Bronchial epithelial cell (primary cell): ENCODE results near the gene TSACC. TPM values are rescaled to one million over a fixed set of nuclear protein-coding genes. Genes with fewer than 3 reads are reported as not detected.
A peak's percentile ranks its signal among the peaks of the same experiment; 100 is the strongest.

ENCODE experiments used
- DNase-seq: peaks from one replicate; pipeline ENCODE4 v3.0.0-alpha.2; 2010; ENCODE audit warnings: low read depth
- FAIRE-seq: peaks from 2 replicates; lab custom pipeline; 2011; peaks lifted over from hg19 to GRCh38; lab: Jason Lieb, UNC
- H3K27me3 ChIP-seq: 2 replicates; pipeline ENCODE4 v1.5.1; 2011; ENCODE audit warnings: low read length; ENCODE audit not compliant: control insufficient read depth, insufficient read depth
- H3K36me3 ChIP-seq: 2 replicates; pipeline ENCODE4 v1.5.1; 2011; ENCODE audit warnings: low read length; ENCODE audit not compliant: control insufficient read depth, insufficient read depth
- H3K4me3 ChIP-seq: 2 replicates; pipeline ENCODE4 v1.5.1; 2011; ENCODE audit warnings: mild to moderate bottlenecking, low read depth, low read length, control low read depth
- total RNA-seq: library from RNA; depleted of rRNA; stranded (reverse); fragments of >200 nt; gene quantifications from 2 replicates; pipeline ENCODE4 v1.2.1, GENCODE V29; 2014
- TF ChIP-seq, protein P1 (sequence below): IDR thresholded peaks from 2 replicates; pipeline ENCODE4 v1.5.1; 2011; ENCODE audit warnings: mild to moderate bottlenecking, moderate library complexity, low read length, control low read depth, inconsistent platforms; ENCODE audit not compliant: insufficient read depth, severe bottlenecking

TSACC gene
- total RNA-seq, 1 donor from 2014 or later: not detected

DNA sequence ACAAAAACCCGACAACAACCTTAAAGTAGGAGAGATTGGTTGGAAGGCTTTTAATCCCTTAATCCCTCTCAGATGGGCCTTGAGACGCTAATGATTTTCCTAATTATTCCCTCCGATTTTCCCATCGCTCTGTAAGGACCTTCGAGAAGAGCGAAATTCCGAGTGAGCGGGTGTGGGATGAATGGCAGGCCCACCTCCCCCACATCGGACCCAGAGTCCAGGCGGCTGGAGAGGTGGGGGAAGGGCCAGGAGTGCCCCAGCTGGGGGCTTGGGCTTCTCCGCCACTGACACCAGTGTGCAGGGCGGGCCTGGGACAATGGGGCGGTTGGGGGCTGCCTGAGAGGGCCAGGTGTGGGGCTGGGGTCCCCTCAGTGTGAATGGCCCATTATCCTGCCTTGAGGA is 54.1 kb downstream of the TSACC start:
- Histone ChIP-seq H3K4me3 (no peak overlapping the region), H3K36me3 (no peaks in the 10 kb centered on the region), H3K27me3 (peaks cover 28% of the 10 kb centered on the region)
- no peak for DNase-seq
- no peak for FAIRE-seq
- TF ChIP-seq, protein P1, sequence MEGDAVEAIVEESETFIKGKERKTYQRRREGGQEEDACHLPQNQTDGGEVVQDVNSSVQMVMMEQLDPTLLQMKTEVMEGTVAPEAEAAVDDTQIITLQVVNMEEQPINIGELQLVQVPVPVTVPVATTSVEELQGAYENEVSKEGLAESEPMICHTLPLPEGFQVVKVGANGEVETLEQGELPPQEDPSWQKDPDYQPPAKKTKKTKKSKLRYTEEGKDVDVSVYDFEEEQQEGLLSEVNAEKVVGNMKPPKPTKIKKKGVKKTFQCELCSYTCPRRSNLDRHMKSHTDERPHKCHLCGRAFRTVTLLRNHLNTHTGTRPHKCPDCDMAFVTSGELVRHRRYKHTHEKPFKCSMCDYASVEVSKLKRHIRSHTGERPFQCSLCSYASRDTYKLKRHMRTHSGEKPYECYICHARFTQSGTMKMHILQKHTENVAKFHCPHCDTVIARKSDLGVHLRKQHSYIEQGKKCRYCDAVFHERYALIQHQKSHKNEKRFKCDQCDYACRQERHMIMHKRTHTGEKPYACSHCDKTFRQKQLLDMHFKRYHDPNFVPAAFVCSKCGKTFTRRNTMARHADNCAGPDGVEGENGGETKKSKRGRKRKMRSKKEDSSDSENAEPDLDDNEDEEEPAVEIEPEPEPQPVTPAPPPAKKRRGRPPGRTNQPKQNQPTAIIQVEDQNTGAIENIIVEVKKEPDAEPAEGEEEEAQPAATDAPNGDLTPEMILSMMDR: no peak

DNA sequence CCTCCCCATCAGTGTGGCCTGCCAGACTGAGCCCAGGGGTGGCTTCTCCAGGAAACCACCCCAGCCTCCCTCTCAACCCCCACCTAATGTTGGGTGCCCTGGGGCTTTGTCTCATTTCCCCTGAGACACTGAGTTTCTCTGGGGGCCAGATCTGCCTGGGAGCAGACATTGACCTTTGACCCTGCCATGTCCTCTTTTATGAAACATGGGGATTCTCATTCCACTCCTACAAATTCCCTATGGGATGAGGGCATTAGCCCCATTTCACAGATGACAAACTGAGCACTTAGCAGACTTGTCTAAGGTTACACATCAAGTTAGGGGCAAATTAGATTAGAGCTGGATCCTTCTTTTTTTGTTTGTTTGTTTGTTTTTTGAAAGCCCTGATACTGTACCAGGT is 54.8 kb downstream of the TSACC start:
- TF ChIP-seq, protein P1: no peak
- Histone ChIP-seq H3K36me3 (no peaks in the 10 kb centered on the region), H3K4me3 (no peak overlapping the region), H3K27me3 (peaks cover 21% of the 10 kb centered on the region)
- FAIRE-seq (no peak), DNase-seq (no peak)

DNA sequence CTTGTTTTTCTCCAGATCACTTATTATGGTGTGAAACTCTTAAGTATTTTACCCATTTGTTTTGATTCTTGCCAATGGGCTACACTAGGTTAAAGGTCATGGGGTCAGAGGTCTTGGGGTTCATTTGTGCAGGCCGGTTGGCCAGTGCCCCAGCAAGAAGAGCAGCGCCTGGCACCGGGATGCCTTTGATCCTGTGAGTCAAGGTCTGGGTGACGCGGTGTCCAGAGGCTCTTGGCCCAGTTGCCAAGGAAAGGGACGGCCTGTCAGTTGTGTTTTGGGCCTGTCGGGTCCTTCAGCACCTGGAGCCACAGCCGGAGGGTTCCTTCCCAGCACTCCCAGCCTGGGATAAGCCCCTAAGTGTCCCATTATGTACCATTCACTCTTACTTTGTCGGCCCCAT is 55.8 kb downstream of the TSACC start:
- TF ChIP-seq, protein P1: no peak
- no peak for FAIRE-seq

DNA sequence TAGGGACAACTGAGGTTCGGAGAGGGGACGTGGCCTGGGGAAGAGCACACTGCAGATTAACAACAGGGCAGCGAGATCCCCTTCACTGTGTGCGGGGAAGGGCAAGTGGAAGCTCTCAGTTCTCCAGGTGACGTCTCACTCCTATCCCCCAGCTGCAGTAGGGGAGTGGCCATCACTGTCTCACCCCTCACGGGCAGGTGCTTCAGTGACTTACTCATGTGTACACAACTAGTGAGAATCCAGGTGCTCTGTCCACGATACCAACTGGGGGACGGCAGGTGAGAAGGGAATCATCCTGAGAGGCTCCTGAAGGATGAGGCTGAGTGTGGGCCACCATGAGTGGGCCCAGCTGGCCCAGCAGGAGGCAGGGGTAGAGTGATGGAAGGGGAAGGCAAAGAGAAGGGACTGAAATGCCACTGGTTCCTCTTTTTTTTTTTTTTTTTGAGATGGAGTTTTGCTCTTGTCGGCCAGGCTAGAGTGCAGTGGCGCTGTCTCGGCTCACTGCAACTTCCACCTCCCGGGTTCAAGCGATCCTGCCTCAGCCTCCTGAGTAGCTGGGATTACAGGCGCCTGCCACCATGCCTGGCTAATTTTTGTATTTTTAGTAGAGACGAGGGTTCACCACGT is 56.6 kb downstream of the TSACC start:
- Histone ChIP-seq H3K4me3 (no peak overlapping the region), H3K36me3 (no peaks in the 10 kb centered on the region), H3K27me3 (peaks cover 11% of the 10 kb centered on the region)
- FAIRE-seq: peak; percentile 91
- TF ChIP-seq, protein P1: no peak
- no peak for DNase-seq

More for the DNA sequence above, 55.8 kb downstream of the TSACC start:
- peaks cover 14% of the 10 kb centered on the region for H3K27me3 ChIP-seq
- H3K4me3 ChIP-seq: no peak overlapping the region
- DNase-seq: no peak
- no peaks in the 10 kb centered on the region for H3K36me3 ChIP-seq

Other genes with a start within 250 kb of the TSACC start
- 561 and 638 TPM in 2 replicates for gene LMNA, start 223.8 kb upstream of the TSACC start, total RNA-seq
- 1.8 and 16.9 TPM in 2 replicates for gene SEMA4A, start 184.9 kb upstream of the TSACC start, total RNA-seq
- 5.8 and 7.4 TPM in 2 replicates for gene SLC25A44, start 144.4 kb upstream of the TSACC start, total RNA-seq
- gene PMF1, start 125.5 kb upstream of the TSACC start, total RNA-seq: 55.3 and 55.9 TPM in 2 replicates
- 0.51 TPM in 1 of 2 replicates, not detected in the other for gene BGLAP, start 96.3 kb upstream of the TSACC start, total RNA-seq
- 0.26 and 1.3 TPM in 2 replicates for gene PAQR6, start 90.5 kb upstream of the TSACC start, total RNA-seq
- 57.4 and 67.0 TPM in 2 replicates for gene SMG5, start 55.7 kb upstream of the TSACC start, total RNA-seq
- gene TMEM79, start 54.2 kb upstream of the TSACC start, total RNA-seq: 7.1 and 30.7 TPM in 2 replicates
- 26.9 and 34.2 TPM in 2 replicates for gene GLMP, start 42.8 kb upstream of the TSACC start, total RNA-seq
- 0.26 and 0.77 TPM in 2 replicates for gene VHLL, start 39.2 kb upstream of the TSACC start, total RNA-seq
- 281 and 377 TPM in 2 replicates for gene CCT3, start 234 bp upstream of the TSACC start, total RNA-seq
- under 0.01 and 0.13 TPM in 2 replicates for gene RHBG, start 30.7 kb downstream of the TSACC start, total RNA-seq
- gene MEF2D, start 162.2 kb downstream of the TSACC start, total RNA-seq: 1.3 and 4.9 TPM in 2 replicates
- gene IQGAP3, start 234.0 kb downstream of the TSACC start, total RNA-seq: 0.53 and 1.7 TPM in 2 replicates
- gene TTC24, start 241.2 kb downstream of the TSACC start, total RNA-seq: not detected in 2 replicates